Keratinocyte (primary cell): ENCODE results near the gene HMCN2.

ENCODE experiments used
- CTCF ChIP-seq, 3 experiments: IDR thresholded peaks in 1 of 3; conservative IDR thresholded peaks in 1 of 3; optimal IDR thresholded peaks in 1 of 3; 2 replicates in 2 of 3; 3 replicates in 1 of 3; pipeline versions ENCODE3 to v1.5.1; 2011; ENCODE audit warnings: low read length in 3 of 3, mild to moderate bottlenecking in 3 of 3, moderate library complexity in 2 of 3, control low read depth in 1 of 3, inconsistent platforms in 1 of 3; ENCODE audit not compliant: insufficient read depth in 2 of 3; ENCODE audit errors: extremely low read depth in 1 of 3
- EZH2 ChIP-seq: IDR thresholded peaks from one replicate; pipeline ENCODE4 v1.6.1; 2012; ENCODE audit warnings: inconsistent platforms, mild to moderate bottlenecking, low read length, moderate library complexity

- no peak for TF ChIP-seq CTCF (optimal IDR thresholded peaks at IDR 0.05 in 1 of 3, IDR thresholded peaks at IDR 0.05 in 1 of 3, conservative IDR thresholded peaks at IDR 0.05 in 1 of 3; ENCODE audit: extremely low read depth in 1 of 3, insufficient read depth in 2 of 3, low read length in 3 of 3)
- no peak for TF ChIP-seq EZH2
Observed at GRCh38 chr9:130286072-130286770, 20.7 kb downstream of the HMCN2 start.
